H9 (cell line): ENCODE data around the gene GIGYF1. TPM values are rescaled to one million over a fixed set of nuclear protein-coding genes. Genes with fewer than 3 reads are reported as not detected.

ENCODE experiments used
- DNase-seq: peaks from one replicate; pipeline ENCODE4 v3.0.0-alpha.2; 2017
- H2AFZ ChIP-seq: one replicate; pipeline ENCODE4 v1.6.1; 2013; ENCODE audit warnings: mild to moderate bottlenecking, low read length, control low read depth, moderate library complexity
- H2AK5ac ChIP-seq: 2 replicates; pipeline ENCODE4 v1.6.1; 2013; ENCODE audit warnings: low read length, control low read depth, mixed read lengths; ENCODE audit not compliant: insufficient read length
- H2BK120ac ChIP-seq: one replicate; pipeline ENCODE4 v1.6.1; 2013; ENCODE audit warnings: low read depth, mild to moderate bottlenecking, low read length, control low read depth, inconsistent platforms; ENCODE audit not compliant: poor library complexity, severe bottlenecking
- H2BK12ac ChIP-seq: 2 replicates; pipeline ENCODE4 v1.6.1; 2013; ENCODE audit warnings: low read length, control low read depth, mixed read lengths, low read depth; ENCODE audit not compliant: insufficient read length
- H2BK15ac ChIP-seq: 2 replicates; pipeline ENCODE4 v1.6.1; 2013; ENCODE audit warnings: low read depth, low read length, control low read depth
- H2BK20ac ChIP-seq: one replicate; pipeline ENCODE4 v1.6.1; 2013; ENCODE audit warnings: low read depth, mild to moderate bottlenecking, low read length, control low read depth, inconsistent platforms; ENCODE audit not compliant: poor library complexity, severe bottlenecking
- H2BK5ac ChIP-seq: 2 replicates; pipeline ENCODE4 v1.6.1; 2013; ENCODE audit warnings: low read length, control low read depth, mixed read lengths; ENCODE audit not compliant: insufficient read length
- H3K14ac ChIP-seq: 2 replicates; pipeline ENCODE4 v1.6.1; 2013; ENCODE audit warnings: low read length, control low read depth; ENCODE audit not compliant: insufficient read depth
- H3K18ac ChIP-seq: 2 replicates; pipeline ENCODE4 v1.6.1; 2013; ENCODE audit warnings: low read depth, mild to moderate bottlenecking, mixed read lengths, low read length, control low read depth; ENCODE audit not compliant: insufficient read length
- H3K23ac ChIP-seq: 2 replicates; pipeline ENCODE4 v1.6.1; 2013; ENCODE audit warnings: low read length, control low read depth, mixed read lengths, low read depth; ENCODE audit not compliant: insufficient read length
- H3K23me2 ChIP-seq: 2 replicates; pipeline ENCODE4 v1.6.1; 2013; ENCODE audit warnings: low read depth, mild to moderate bottlenecking, mixed read lengths, low read length, control low read depth; ENCODE audit not compliant: insufficient read length, poor library complexity, severe bottlenecking
- H3K27ac ChIP-seq: 2 replicates; pipeline ENCODE4 v1.5.1; 2013; ENCODE audit warnings: low read length, control low read depth, mixed read lengths, low read depth; ENCODE audit not compliant: insufficient read length
- H3K27me3 ChIP-seq: 2 replicates; pipeline ENCODE4 v1.6.1; 2013; ENCODE audit warnings: low read length, control low read depth, inconsistent platforms; ENCODE audit not compliant: insufficient read depth
- H3K4ac ChIP-seq: 2 replicates; pipeline ENCODE4 v1.6.1; 2013; ENCODE audit warnings: low read depth, mild to moderate bottlenecking, control low read depth, inconsistent platforms, low read length, moderate library complexity
- H3K4me1 ChIP-seq: 2 replicates; pipeline ENCODE4 v1.6.1; 2013; ENCODE audit warnings: low read length, control low read depth, inconsistent platforms; ENCODE audit not compliant: insufficient read depth
- H3K4me2 ChIP-seq: 2 replicates; pipeline ENCODE4 v1.6.1; 2013; ENCODE audit warnings: low read length, control low read depth, mixed read lengths; ENCODE audit not compliant: insufficient read length, insufficient read depth
- H3K56ac ChIP-seq: 2 replicates; pipeline ENCODE4 v1.6.1; 2013; ENCODE audit warnings: low read depth, mild to moderate bottlenecking, mixed read lengths, low read length, control low read depth; ENCODE audit not compliant: insufficient read length
- H3K79me1 ChIP-seq: 2 replicates; pipeline ENCODE4 v1.6.1; 2013; ENCODE audit warnings: low read depth, mild to moderate bottlenecking, moderate library complexity, low read length, control low read depth, inconsistent platforms; ENCODE audit not compliant: insufficient read depth, poor library complexity, severe bottlenecking
- H3K79me2 ChIP-seq: 2 replicates; pipeline ENCODE4 v1.6.1; 2013; ENCODE audit warnings: low read length, control low read depth, inconsistent platforms; ENCODE audit not compliant: insufficient read depth
- H3K9ac ChIP-seq: 2 replicates; pipeline ENCODE4 v1.6.1; 2013; ENCODE audit warnings: low read length, control low read depth, mixed read lengths; ENCODE audit not compliant: insufficient read length; ENCODE audit errors: extremely low read depth
- H3K9me3 ChIP-seq: one replicate; pipeline ENCODE4 v1.6.1; 2013; ENCODE audit warnings: low read depth, low read length, inconsistent platforms; ENCODE audit not compliant: control insufficient read depth
- H3T11ph ChIP-seq: one replicate; pipeline ENCODE4 v1.6.1; 2013; ENCODE audit warnings: mild to moderate bottlenecking, low read length, control low read depth, inconsistent platforms
- H4K20me1 ChIP-seq: one replicate; pipeline ENCODE4 v1.6.1; 2013; ENCODE audit not compliant: control insufficient read depth, insufficient read length, insufficient read depth
- H4K5ac ChIP-seq: 2 replicates; pipeline ENCODE4 v1.6.1; 2013; ENCODE audit warnings: low read depth, mild to moderate bottlenecking, mixed read lengths, low read length, control low read depth; ENCODE audit not compliant: insufficient read length
- H4K8ac ChIP-seq: replicated peaks from 2 replicates; pipeline ENCODE4 v1.6.1; 2013; ENCODE audit warnings: low read length, control low read depth, mixed read lengths, low read depth; ENCODE audit not compliant: insufficient read length
- H4K91ac ChIP-seq: 2 replicates; pipeline ENCODE4 v1.6.1; 2013; ENCODE audit warnings: low read depth, mild to moderate bottlenecking, moderate library complexity, mixed read lengths, low read length, control low read depth; ENCODE audit not compliant: insufficient read length
- H3K27ac Mint-ChIP-seq, 3 experiments: 2 replicates in 2 of 3; 3 replicates in 1 of 3; pipeline ENCODE4 v1.8.0; 2020 to 2021; ENCODE audit warnings: mixed read lengths in 3 of 3, mild to moderate bottlenecking in 1 of 3, moderate library complexity in 1 of 3
- H3K27me3 Mint-ChIP-seq: 2 replicates; pipeline ENCODE4 v1.8.0; 2021; ENCODE audit warnings: low read depth, mild to moderate bottlenecking, moderate library complexity, mixed read lengths
- H3K36me3 Mint-ChIP-seq, 3 experiments: 2 replicates in 2 of 3; 3 replicates in 1 of 3; pipeline ENCODE4 v1.8.0; 2020 to 2021; ENCODE audit warnings: low read depth in 3 of 3, mixed read lengths in 3 of 3; ENCODE audit not compliant: insufficient read depth in 1 of 3
- H3K4me1 Mint-ChIP-seq, 2 experiments: 2 replicates each; pipeline ENCODE4 v1.8.0; 2020; ENCODE audit warnings: mixed read lengths in 2 of 2
- H3K4me3 Mint-ChIP-seq, 2 experiments: 2 replicates in 1 of 2; 3 replicates in 1 of 2; pipeline ENCODE4 v1.8.0; 2020 to 2021; ENCODE audit warnings: mild to moderate bottlenecking in 2 of 2, mixed read lengths in 2 of 2, moderate library complexity in 1 of 2
- H3K9me3 Mint-ChIP-seq, 2 experiments: 2 replicates in 1 of 2; 3 replicates in 1 of 2; pipeline ENCODE4 v1.8.0; 2020; ENCODE audit warnings: mild to moderate bottlenecking in 2 of 2, mixed read lengths in 2 of 2, moderate library complexity in 1 of 2
- CTCF ChIP-seq: fragments of 200-600 bp; sonication (generic); conservative IDR thresholded peaks from 3 replicates; pipeline ENCODE4 v1.8.0; 2021; ENCODE audit warnings: antibody characterized with exemption, mild to moderate bottlenecking
- WGBS: extraction: QIAGEN DNeasy Blood & Tissue Kit; methylation state at CpG from one replicate; pipeline ENCODE4 v1.1.7; 2013; ENCODE audit warnings: missing lambda C conversion rate, low lambda C conversion rate, mixed read lengths; ENCODE audit not compliant: insufficient read length; ENCODE audit errors: extremely low coverage; 5-methylcytosine and 5-hydroxymethylcytosine counted together
- total RNA-seq: library from RNA; stranded (reverse); gene quantifications from 2 replicates; pipeline ENCODE4 v1.2.1, GENCODE V29; 2021

The GIGYF1 gene
- total RNA-seq, 1 experiment from 2014 or later, result 104 TPM

- no CpG with 5 or more reads among the region's 37 CpGs for WGBS
- no peak overlapping the region for H3K56ac ChIP-seq
- H3K4me2 ChIP-seq, result no peak overlapping the region
- no peaks in the 10 kb centered on the region for H3K9me3 ChIP-seq
- Mint-ChIP-seq H3K9me3 (no peaks in the 10 kb centered on the region), H3K27me3 (peaks cover 3% of the 10 kb centered on the region; the same call in 1 of the 2 replicates), H3K27ac (no peak overlapping the region), H3K36me3 (peaks cover 27 to 80% (median 75%) of the 10 kb centered on the region in 3 experiments), H3K4me3 (no peak overlapping the region), H3K4me1 (peaks cover 2 to 18% of the 10 kb centered on the region in 2 experiments; a peak in 3 of 4 replicates)
- H4K20me1 ChIP-seq, result no peaks in the 10 kb centered on the region
- TF ChIP-seq CTCF, result no peak
- no peak overlapping the region for H2BK15ac ChIP-seq
- H2BK20ac ChIP-seq, result no peak overlapping the region
- no peak overlapping the region for H2BK5ac ChIP-seq
- H3K79me2 ChIP-seq, result no peaks in the 10 kb centered on the region; the same call in 1 of the 2 replicates
- H2BK120ac ChIP-seq, result no peak overlapping the region
- no peak overlapping the region for H3K18ac ChIP-seq
- H4K5ac ChIP-seq, result no peak overlapping the region
- no peaks in the 10 kb centered on the region for H3K79me1 ChIP-seq
- H4K91ac ChIP-seq, result no peak overlapping the region
- no peak for DNase-seq
- H4K8ac ChIP-seq, result no peak overlapping the region
- no peaks in the 10 kb centered on the region for H3K23me2 ChIP-seq
- no peak overlapping the region for H3K23ac ChIP-seq
- H3K9ac ChIP-seq, result no peak overlapping the region
- H3K14ac ChIP-seq, result no peak overlapping the region
- no peak overlapping the region for H3K4ac ChIP-seq
- no peak overlapping the region for H3T11ph ChIP-seq
- no peaks in the 10 kb centered on the region for H3K4me1 ChIP-seq
- no peak overlapping the region for H2AK5ac ChIP-seq
- H3K27me3 ChIP-seq, result no peaks in the 10 kb centered on the region
- H2AFZ ChIP-seq, result no peak overlapping the region
- H3K27ac ChIP-seq, result no peak overlapping the region
- H2BK12ac ChIP-seq, result no peak overlapping the region
Measured at GRCh38 chr7:100683659-100684533, 10.2 kb downstream of the GIGYF1 start.
